ENCODE results near the gene GINS1.

The GINS1 gene

GRCh38 chr20:25407311-25408169, at the start of gene GINS1:
Gene GINS1 (plus strand): TSS chr20:25407673. CDS start chr20:25407821, 148 bp downstream.
- in situ Hi-C loops (cut with MboI; ENCODE audit: low sequenced_read_pairs): loop anchor here (10.0 kb wide), 1 partner anchor 413 kb away; the partner anchor contains the start of gene APMAP

- in situ Hi-C loops (cut with MboI; ENCODE audit: low sequenced_read_pairs): no loop called here
Measured at GRCh38 chr20:25360631-25361286, 46.7 kb upstream of the GINS1 start.

- in situ Hi-C loops (cut with MboI; ENCODE audit: low sequenced_read_pairs): no loop called here
Measured at GRCh38 chr20:25361287-25361683, 46.2 kb upstream of the GINS1 start.

GRCh38 chr20:25364180-25364788, 43.2 kb upstream of the GINS1 start:
- in situ Hi-C loops (cut with MboI; ENCODE audit: low sequenced_read_pairs): no loop called here

- in situ Hi-C loops (cut with MboI; ENCODE audit: low sequenced_read_pairs): no loop called here
Measured at GRCh38 chr20:25364879-25365699, 42.4 kb upstream of the GINS1 start.

GRCh38 chr20:25368526-25368925, 38.9 kb upstream of the GINS1 start:
- in situ Hi-C loops (cut with MboI; ENCODE audit: low sequenced_read_pairs): no loop called here

- in situ Hi-C loops (cut with MboI; ENCODE audit: low sequenced_read_pairs): no loop called here
Measured at GRCh38 chr20:25368976-25369375, 38.5 kb upstream of the GINS1 start.

GRCh38 chr20:25369529-25369928, 37.9 kb upstream of the GINS1 start:
- in situ Hi-C loops (cut with MboI; ENCODE audit: low sequenced_read_pairs): no loop called here

- in situ Hi-C loops (cut with MboI; ENCODE audit: low sequenced_read_pairs): no loop called here
Measured at GRCh38 chr20:25369971-25370370, 37.5 kb upstream of the GINS1 start.

GRCh38 chr20:25372584-25373336, 34.7 kb upstream of the GINS1 start:
- in situ Hi-C loops (cut with MboI; ENCODE audit: low sequenced_read_pairs): no loop called here

- in situ Hi-C loops (cut with MboI; ENCODE audit: low sequenced_read_pairs): no loop called here
Measured at GRCh38 chr20:25374842-25375241, 32.6 kb upstream of the GINS1 start.

GRCh38 chr20:25376236-25376635, 31.2 kb upstream of the GINS1 start:
- in situ Hi-C loops (cut with MboI; ENCODE audit: low sequenced_read_pairs): no loop called here

- in situ Hi-C loops (cut with MboI; ENCODE audit: low sequenced_read_pairs): no loop called here
Measured at GRCh38 chr20:25376886-25377285, 30.6 kb upstream of the GINS1 start.

- in situ Hi-C loops (cut with MboI; ENCODE audit: low sequenced_read_pairs): no loop called here
Measured at GRCh38 chr20:25378189-25378883, 29.1 kb upstream of the GINS1 start.

GRCh38 chr20:25378884-25379733, 28.4 kb upstream of the GINS1 start:
- in situ Hi-C loops (cut with MboI; ENCODE audit: low sequenced_read_pairs): no loop called here

- in situ Hi-C loops (cut with MboI; ENCODE audit: low sequenced_read_pairs): no loop called here
Measured at GRCh38 chr20:25380945-25381614, 26.4 kb upstream of the GINS1 start.

GRCh38 chr20:25382704-25383370, 24.6 kb upstream of the GINS1 start:
- in situ Hi-C loops (cut with MboI; ENCODE audit: low sequenced_read_pairs): no loop called here

Measured in HL-60/S4 treated with retinoic acid at 250 ng/mL for 4 days and 3 days (cell line).